DND-41 (cell line): ENCODE measurements around the gene RAB7B.

Source experiments
- EZH2 ChIP-seq: IDR thresholded peaks from 3 replicates; pipeline ENCODE4 v1.6.1; 2012; ENCODE audit warnings: borderline replicate concordance, low read depth, mild to moderate bottlenecking, moderate library complexity, low read length, inconsistent platforms; ENCODE audit not compliant: severe bottlenecking
- TF ChIP-seq, protein P1 (sequence below): IDR thresholded peaks from 2 replicates; pipeline ENCODE4 v1.5.1; 2012; ENCODE audit warnings: borderline replicate concordance, low read length, moderate library complexity, mild to moderate bottlenecking; ENCODE audit not compliant: poor library complexity, severe bottlenecking; ENCODE audit errors: extremely low read depth

DNA sequence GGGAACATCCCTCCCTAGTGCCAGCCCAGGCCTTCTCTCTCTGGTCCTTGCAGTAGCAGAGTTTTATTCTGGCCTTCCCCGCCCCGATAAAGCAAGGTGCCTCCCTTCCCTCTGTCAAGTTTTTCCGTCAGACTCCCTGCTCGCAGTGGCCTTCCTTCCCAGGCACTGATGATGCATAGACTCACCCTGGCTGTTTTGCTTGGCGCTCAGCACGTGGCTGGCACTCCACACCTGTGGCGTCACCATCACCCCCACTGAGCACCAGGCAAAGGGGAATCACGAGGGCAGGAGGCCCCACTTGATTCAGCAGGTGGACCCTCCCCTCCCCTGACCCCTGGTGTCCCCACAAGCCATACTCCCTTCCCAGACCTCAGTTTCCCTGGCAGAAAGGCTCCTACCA lies 67.3 kb downstream of the RAB7B start:
- TF ChIP-seq, protein P1, sequence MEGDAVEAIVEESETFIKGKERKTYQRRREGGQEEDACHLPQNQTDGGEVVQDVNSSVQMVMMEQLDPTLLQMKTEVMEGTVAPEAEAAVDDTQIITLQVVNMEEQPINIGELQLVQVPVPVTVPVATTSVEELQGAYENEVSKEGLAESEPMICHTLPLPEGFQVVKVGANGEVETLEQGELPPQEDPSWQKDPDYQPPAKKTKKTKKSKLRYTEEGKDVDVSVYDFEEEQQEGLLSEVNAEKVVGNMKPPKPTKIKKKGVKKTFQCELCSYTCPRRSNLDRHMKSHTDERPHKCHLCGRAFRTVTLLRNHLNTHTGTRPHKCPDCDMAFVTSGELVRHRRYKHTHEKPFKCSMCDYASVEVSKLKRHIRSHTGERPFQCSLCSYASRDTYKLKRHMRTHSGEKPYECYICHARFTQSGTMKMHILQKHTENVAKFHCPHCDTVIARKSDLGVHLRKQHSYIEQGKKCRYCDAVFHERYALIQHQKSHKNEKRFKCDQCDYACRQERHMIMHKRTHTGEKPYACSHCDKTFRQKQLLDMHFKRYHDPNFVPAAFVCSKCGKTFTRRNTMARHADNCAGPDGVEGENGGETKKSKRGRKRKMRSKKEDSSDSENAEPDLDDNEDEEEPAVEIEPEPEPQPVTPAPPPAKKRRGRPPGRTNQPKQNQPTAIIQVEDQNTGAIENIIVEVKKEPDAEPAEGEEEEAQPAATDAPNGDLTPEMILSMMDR: no peak
- no peak for TF ChIP-seq EZH2
